ENCODE data around the gene TBX1. TPM values are rescaled to one million over a fixed set of nuclear protein-coding genes. Genes with fewer than 3 reads are reported as not detected.
"Not testable (repeated sequence)": the region's sequence is repeated elsewhere in the genome, so short reads cannot be mapped to it uniquely, and the experiment has no call there.

TBX1 gene
- total RNA-seq, 4 donors from 2014 or later: 7.6 to 34.3 (median 18.5) TPM

GRCh38 chr22:19722982-19723231 is 37.7 kb upstream of the TBX1 start:
- Histone ChIP-seq H3K9me3 (no peaks in the 10 kb centered on the region), H3K27me3 (no peaks in the 10 kb centered on the region), H3K36me3 (peaks cover 0 to 12% of the 10 kb centered on the region in 2 donors), H3K27ac (no peak overlapping the region), H3K4me3 (replicated peaks in 1 of 3) (no peak overlapping the region), H3K4me1 (peaks cover 4 to 23% of the 10 kb centered on the region in 2 donors)
- no peak for TF ChIP-seq CTCF (IDR thresholded peaks at IDR 0.05)
- no peak for TF ChIP-seq POLR2A (IDR thresholded peaks at IDR 0.05)
- DNase-seq: no peak
- 65 to 91% methylated on average over 4 to 8 of the region's 15 CpGs for WGBS, 2 donors
- intact Hi-C loops (cut with DNase I): no loop called here

- H3K36me3 ChIP-seq: peaks cover 0 to 12% of the 10 kb centered on the region in 2 donors
- H3K4me3 ChIP-seq (replicated peaks in 1 of 3): no peak within 1 kb of the TSS
- peak; percentile 19 to 41 for DNase-seq
- 26 to 69% methylated on average over 25 to 44 of the region's 80 CpGs for WGBS, 2 donors
- H3K27ac ChIP-seq: no peak within 1 kb of the TSS
- intact Hi-C loops (cut with DNase I): no loop called here
- no peaks in the 10 kb centered on the region for H3K27me3 ChIP-seq
- H3K9me3 ChIP-seq: no peaks in the 10 kb centered on the region
- no peak for TF ChIP-seq POLR2A (IDR thresholded peaks at IDR 0.05)
- TF ChIP-seq CTCF (IDR thresholded peaks at IDR 0.05): peak in 2 of 6 experiments; percentile 12 to 23
- peaks cover 3 to 21% of the 10 kb centered on the region in 2 donors for H3K4me1 ChIP-seq
Measured at GRCh38 chr22:19723232-19723982, 37.2 kb upstream of the TBX1 start, which contains the start of gene GP1BB. GP1BB (plus strand) TSS chr22:19723539; CDS start chr22:19723570, 31 bp downstream.

- Histone ChIP-seq H3K4me3 (replicated peaks in 1 of 3) (no peak overlapping the region), H3K36me3 (peaks cover 0 to 12% of the 10 kb centered on the region in 2 donors)
- DNase-seq: peak; percentile 32 to 38
Measured at GRCh38 chr22:19723983-19724827, 36.4 kb upstream of the TBX1 start.

GRCh38 chr22:19724927-19725661 is 35.5 kb upstream of the TBX1 start:
- no peak overlapping the region for H3K4me3 ChIP-seq (replicated peaks in 1 of 3)
- peaks cover 0 to 12% of the 10 kb centered on the region in 2 donors for H3K36me3 ChIP-seq
- WGBS, 2 donors: 70 to 79% methylated on average over 45 of the region's 45 CpGs
- no peaks in the 10 kb centered on the region for H3K9me3 ChIP-seq
- H3K27me3 ChIP-seq: no peaks in the 10 kb centered on the region
- TF ChIP-seq CTCF (IDR thresholded peaks at IDR 0.05) (no peak), POLR2A (IDR thresholded peaks at IDR 0.05) (no peak)
- no peak for DNase-seq
- H3K27ac ChIP-seq: no peak overlapping the region
- intact Hi-C loops (cut with DNase I): no loop called here
- H3K4me1 ChIP-seq: peaks cover 0 to 14% of the 10 kb centered on the region in 2 donors

More at GRCh38 chr22:19723983-19724827, 36.4 kb upstream of the TBX1 start:
- TF ChIP-seq CTCF (IDR thresholded peaks at IDR 0.05) (no peak), POLR2A (IDR thresholded peaks at IDR 0.05) (no peak)
- H3K9me3 ChIP-seq: no peaks in the 10 kb centered on the region
- H3K4me1 ChIP-seq: peaks cover 0 to 14% of the 10 kb centered on the region in 2 donors
- 32 to 41% methylated on average over 14 to 18 of the region's 89 CpGs for WGBS, 2 donors
- H3K27me3 ChIP-seq: no peaks in the 10 kb centered on the region
- H3K27ac ChIP-seq: no peak overlapping the region
- intact Hi-C loops (cut with DNase I): no loop called here

- H3K27ac ChIP-seq; H3K4me3 ChIP-seq (replicated peaks in 1 of 3); H3K36me3 ChIP-seq; H3K9me3 ChIP-seq; H3K27me3 ChIP-seq; intact Hi-C loops (cut with DNase I); DNase-seq: not testable (repeated sequence)
- WGBS, 2 donors: 85 to 87% methylated on average over 96 of the region's 96 CpGs
- peaks cover 0 to 24% of the 10 kb centered on the region in 2 donors for H3K4me1 ChIP-seq
Measured at GRCh38 chr22:19726064-19726788, 34.4 kb upstream of the TBX1 start.
